ENCODE data around the gene SELENOM.
A peak's percentile ranks its signal among the peaks of the same experiment; 100 is the strongest.
"Not testable (repeated sequence)": the region's sequence is repeated elsewhere in the genome, so short reads cannot be mapped to it uniquely, and the experiment has no call there.

The SELENOM gene

DNA sequence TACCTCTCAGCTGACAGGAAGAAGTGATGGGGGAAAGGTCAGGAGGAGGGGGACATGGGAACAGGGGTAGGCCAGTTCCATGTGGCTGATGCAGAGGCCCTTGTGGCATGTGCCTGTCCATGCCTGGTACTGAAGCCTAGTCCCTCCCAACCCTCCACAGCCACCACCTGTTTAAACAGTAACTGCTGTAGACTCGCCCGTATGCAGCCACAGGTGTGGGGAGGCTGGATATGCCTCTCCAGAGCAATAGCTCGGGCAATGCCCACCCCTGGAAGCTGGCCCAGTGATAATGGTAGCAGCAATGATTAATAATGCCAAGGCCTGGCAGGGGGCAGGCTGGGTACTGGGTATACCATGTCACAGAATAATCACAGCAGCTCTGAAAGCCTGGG, 24.0 kb downstream of the SELENOM start:
- Mint-ChIP-seq H3K27ac (ENCODE audit: low read depth) (no peak overlapping the region), H3K9me3 (no peaks in the 10 kb centered on the region), H3K4me3 (peak overlapping the region; percentile 81), H3K36me3 (ENCODE audit: insufficient read depth) (peaks cover 6% of the 10 kb centered on the region), H3K27me3 (no peaks in the 10 kb centered on the region), H3K4me1 (peaks cover 32% of the 10 kb centered on the region)
- DNase-seq (ENCODE audit: low spot score in 2 of 2), result no peak
- ATAC-seq (replicated peaks; ENCODE audit: extremely low read depth, poor library complexity, severe bottlenecking), result no peak

DNA sequence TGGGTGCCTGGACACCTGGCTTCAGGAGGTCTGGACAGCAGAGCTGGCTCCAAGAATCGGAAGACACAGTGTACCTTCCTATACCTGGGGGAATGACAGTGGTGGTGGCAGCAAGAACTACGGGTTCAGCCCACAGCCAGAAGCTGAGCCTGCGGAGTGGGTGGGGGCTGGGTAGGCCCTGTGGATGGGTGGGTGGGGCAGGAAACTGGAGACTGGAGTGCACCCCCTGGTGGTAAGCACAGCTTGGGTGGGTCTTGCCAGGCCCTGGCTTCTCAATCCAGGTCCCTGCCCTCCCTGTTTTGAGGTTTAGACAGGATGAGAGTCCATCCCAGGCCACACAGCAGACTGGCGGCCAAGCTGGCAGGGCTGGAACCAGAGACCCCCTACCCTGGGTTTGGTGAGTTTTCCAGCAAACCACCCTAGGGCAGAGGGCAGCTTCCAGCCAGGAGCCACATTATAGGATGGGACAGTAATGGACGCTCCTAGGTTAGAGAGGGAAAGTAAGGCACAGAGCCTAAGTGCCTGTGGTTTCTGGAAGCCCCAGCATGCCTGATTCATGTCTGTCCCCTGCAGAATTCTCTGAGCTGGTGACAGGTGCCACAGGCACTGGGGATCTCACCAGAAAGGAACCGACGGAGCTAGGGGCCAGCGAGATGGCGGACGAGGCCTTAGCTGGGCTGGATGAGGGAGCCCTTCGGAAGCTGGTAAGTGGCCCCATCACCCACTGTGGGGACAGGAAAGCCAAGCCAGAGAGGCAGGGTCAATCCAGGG, 24.6 kb downstream of the SELENOM start:
- Mint-ChIP-seq H3K9me3 (no peaks in the 10 kb centered on the region), H3K36me3 (ENCODE audit: insufficient read depth) (peaks cover 6% of the 10 kb centered on the region), H3K27me3 (no peaks in the 10 kb centered on the region), H3K4me3 (peak overlapping the region; percentile 54), H3K4me1 (peaks cover 32% of the 10 kb centered on the region), H3K27ac (ENCODE audit: low read depth) (no peak overlapping the region)
- DNase-seq (ENCODE audit: low spot score in 2 of 2), result no peak
- no peak for ATAC-seq (replicated peaks; ENCODE audit: extremely low read depth, poor library complexity, severe bottlenecking)

DNA sequence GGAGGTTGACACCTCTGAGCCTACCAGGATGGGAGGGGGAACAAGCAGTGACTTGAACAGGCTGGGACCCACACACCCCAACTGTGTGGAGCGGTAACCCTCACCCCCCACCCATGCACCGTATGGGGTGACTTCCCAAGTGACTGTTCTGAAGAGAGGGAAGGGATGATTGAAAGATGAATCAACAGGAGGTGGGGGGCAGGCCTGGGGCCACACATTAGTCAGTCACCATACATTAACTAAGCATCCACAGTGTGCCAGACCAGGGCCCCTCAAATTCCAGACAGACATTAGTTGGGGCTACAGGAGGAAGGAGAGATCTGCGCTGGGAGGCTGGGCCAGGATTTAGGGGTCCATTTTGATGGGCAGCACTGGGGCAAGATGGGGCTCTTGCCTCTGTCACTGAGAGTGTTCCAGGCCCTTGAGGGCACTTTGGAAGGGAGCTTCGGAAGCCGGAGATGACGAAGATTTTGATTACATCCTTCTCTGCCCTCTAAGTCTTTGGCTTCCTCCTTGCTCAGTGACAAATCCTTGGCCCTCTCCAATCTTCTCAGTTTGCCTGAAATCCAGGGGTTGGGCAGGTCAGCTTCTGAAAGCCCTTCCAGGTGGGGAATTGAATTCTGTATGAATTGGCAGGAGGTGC, 25.3 kb downstream of the SELENOM start:
- Mint-ChIP-seq H3K36me3 (ENCODE audit: insufficient read depth) (peaks cover 6% of the 10 kb centered on the region), H3K9me3 (no peaks in the 10 kb centered on the region), H3K4me3 (peak overlapping the region; percentile 83), H3K27me3 (no peaks in the 10 kb centered on the region), H3K27ac (ENCODE audit: low read depth) (peak overlapping the region; percentile 81), H3K4me1 (peaks cover 32% of the 10 kb centered on the region)
- DNase-seq (ENCODE audit: low spot score in 2 of 2) (no peak), ATAC-seq (replicated peaks; ENCODE audit: extremely low read depth, poor library complexity, severe bottlenecking) (no peak)

DNA sequence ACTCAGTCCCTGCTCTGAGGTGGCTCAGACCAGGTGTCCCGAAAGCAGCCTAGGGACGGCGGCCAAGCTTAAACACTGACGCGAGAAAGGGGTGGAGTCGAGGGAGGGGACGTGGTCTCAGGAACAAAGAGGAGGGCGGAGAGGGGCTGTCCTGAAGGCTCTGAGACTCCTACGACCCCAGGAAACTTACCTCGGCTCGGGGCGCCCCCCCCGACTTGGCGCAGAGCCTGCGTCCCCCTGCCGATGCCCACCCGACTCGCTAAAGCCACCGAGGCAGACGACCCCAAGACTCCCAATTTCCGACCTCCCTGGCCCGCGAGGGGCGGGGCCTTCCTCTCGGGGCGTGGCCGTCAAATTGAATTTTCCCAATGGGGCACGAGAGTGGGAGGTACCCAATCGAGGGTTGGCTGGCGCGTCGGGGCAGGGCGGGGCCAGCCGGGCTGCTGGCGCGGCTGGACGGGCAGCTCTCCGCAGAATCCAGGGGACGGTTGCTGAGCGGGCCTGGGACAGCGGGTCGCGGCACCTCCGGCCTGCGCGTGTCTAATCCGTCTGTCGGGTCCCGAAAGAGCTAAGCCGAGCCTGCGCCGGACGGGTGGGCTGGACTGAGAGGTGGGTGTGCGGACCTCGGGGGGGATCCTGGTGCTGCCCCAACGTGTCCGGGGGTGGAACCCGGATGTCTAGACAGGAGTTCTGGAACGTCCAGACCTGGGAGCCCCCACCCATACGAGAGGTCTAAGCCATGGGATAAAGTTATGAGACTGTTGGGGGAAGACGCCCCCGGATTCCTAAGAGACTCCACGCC, 26.3 kb downstream of the SELENOM start, which contains the start of gene SMTN:
Gene SMTN, plus strand, starts transcription at position 471 of the 802 bp plus-strand sequence. CDS start 1,941 bp downstream, outside the sequence.
- H3K27me3 Mint-ChIP-seq, result no peaks in the 10 kb centered on the region
- ATAC-seq (replicated peaks; ENCODE audit: extremely low read depth, poor library complexity, severe bottlenecking) (peak; percentile 57), DNase-seq (ENCODE audit: low spot score in 2 of 2) (peak; percentile 81 to 83)
- H3K27ac Mint-ChIP-seq (ENCODE audit: low read depth), result peak within 1 kb of the TSS; percentile 81
- H3K9me3 Mint-ChIP-seq, result no peaks in the 10 kb centered on the region
- peaks cover 6% of the 10 kb centered on the region for H3K36me3 Mint-ChIP-seq (ENCODE audit: insufficient read depth)
- peak within 1 kb of the TSS; percentile 83 for H3K4me3 Mint-ChIP-seq
- peaks cover 32% of the 10 kb centered on the region for H3K4me1 Mint-ChIP-seq

DNA sequence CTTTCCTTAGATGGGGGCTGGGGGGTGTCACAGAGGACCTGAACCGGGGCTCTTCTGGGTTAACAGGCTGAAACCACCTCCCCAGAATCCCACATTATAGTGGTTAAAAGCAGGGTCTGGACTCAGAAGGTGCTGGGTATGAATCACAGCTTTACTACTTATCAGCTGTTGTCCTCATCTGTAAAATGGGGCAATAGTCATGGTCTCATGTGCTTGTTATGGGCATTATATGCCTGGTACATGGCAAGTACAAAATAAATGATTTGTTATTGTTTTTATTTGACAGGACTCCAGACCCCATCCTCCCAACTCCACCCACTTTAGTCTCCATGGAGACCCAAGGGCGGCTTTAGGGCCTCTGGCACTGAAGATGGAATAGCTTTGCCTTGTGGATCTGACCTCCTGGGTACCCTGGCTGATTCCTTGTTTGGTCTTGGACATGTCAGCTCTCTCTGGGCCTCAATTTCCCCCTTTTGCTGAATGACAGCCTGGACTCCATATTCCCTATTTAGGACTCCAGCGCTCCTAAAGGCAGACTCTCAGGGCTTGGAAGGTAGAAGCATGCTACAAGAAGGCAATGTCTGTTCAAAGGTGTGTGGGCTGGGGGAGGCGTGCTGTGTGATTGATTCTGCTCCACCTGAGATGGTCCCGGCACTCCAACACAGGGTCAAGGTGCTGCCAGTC, 27.1 kb downstream of the SELENOM start:
- ATAC-seq (replicated peaks; ENCODE audit: extremely low read depth, poor library complexity, severe bottlenecking) (no peak), DNase-seq (ENCODE audit: low spot score in 2 of 2) (no peak)

DNA sequence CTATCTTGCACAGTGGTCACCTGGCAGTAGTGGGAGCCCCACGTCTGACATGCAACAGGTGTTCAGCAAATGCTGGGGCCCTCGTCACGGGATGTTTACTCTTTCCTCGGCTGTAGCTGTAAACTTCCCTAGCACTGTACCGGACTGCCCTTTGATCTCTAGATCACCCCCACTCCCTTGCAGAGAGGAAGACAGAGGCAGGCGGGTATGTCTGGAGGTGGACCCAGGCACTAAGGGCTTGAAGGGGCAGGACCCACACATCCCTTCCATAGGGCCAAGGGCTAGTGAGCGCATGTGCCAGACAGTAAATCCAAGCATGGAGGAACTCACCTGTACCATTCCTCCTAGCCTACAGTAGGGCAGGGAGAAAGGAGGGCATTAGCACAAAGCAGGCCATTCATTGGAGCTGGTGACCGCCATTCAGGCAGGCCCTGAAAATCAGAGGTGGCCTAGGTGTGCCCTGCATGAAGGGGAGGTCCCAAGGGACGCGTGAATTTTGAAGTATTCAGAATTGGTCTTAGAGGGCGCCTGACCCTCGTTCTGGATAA, 28.2 kb downstream of the SELENOM start:
- peaks cover 28% of the 10 kb centered on the region for H3K4me1 Mint-ChIP-seq
- H3K27me3 Mint-ChIP-seq, result no peaks in the 10 kb centered on the region
- DNase-seq (ENCODE audit: low spot score in 2 of 2) (no peak), ATAC-seq (replicated peaks; ENCODE audit: extremely low read depth, poor library complexity, severe bottlenecking) (no peak)
- H3K4me3 Mint-ChIP-seq, result no peak overlapping the region
- H3K9me3 Mint-ChIP-seq, result no peaks in the 10 kb centered on the region
- H3K36me3 Mint-ChIP-seq (ENCODE audit: insufficient read depth), result peaks cover 6% of the 10 kb centered on the region
- H3K27ac Mint-ChIP-seq (ENCODE audit: low read depth), result no peak overlapping the region

More for the DNA sequence above, 27.1 kb downstream of the SELENOM start:
- Mint-ChIP-seq H3K9me3 (no peaks in the 10 kb centered on the region), H3K4me1 (peaks cover 32% of the 10 kb centered on the region), H3K27ac (ENCODE audit: low read depth) (peak overlapping the region; percentile 81), H3K36me3 (ENCODE audit: insufficient read depth) (peaks cover 6% of the 10 kb centered on the region), H3K4me3 (peak overlapping the region; percentile 83), H3K27me3 (no peaks in the 10 kb centered on the region)

DNA sequence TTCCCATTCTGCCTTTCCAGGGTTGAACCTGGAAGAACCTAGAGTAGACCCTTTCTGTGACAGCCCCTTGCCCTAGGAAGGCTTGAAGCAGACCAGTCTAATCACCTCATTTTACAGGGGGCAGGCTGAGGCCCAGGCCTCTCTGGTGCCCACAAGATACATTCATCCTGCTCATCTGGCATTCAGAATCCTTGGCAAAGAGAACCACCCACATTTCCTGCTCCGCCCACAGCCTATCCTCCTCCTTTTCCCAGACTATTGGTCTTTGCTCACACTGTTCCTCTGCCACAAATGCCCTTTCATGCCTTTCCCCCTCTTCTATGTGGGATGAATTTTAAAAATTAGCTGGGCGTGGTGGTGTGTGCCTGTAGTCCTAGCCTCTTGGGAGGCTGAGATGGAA, 29.0 kb downstream of the SELENOM start:
- H3K27ac Mint-ChIP-seq (ENCODE audit: low read depth); H3K4me3 Mint-ChIP-seq; H3K27me3 Mint-ChIP-seq; DNase-seq (ENCODE audit: low spot score in 2 of 2); H3K36me3 Mint-ChIP-seq (ENCODE audit: insufficient read depth); ATAC-seq (replicated peaks; ENCODE audit: extremely low read depth, poor library complexity, severe bottlenecking); H3K9me3 Mint-ChIP-seq: not testable (repeated sequence)
- peaks cover 22% of the 10 kb centered on the region for H3K4me1 Mint-ChIP-seq

DNA sequence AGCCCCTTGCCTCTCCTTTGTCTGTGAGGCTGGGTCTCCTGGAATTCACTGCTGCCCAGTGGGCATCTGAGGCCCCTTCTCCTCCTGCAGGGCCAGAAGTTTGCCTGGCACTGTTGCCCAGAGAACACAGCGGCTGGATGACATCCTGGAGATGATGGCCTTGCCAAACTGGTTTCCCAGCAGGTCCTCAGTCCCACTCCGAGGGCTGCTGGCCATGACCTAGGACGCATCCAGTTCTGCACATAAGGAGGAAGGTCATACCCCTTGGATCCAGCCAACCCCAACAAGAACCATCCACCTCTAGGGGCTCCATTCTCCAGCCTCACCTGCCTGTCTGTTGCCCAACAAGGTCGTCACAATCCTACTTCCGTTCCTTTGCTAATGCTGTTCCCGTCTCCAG, 29.7 kb downstream of the SELENOM start:
- DNase-seq (ENCODE audit: low spot score in 2 of 2) (no peak), ATAC-seq (replicated peaks; ENCODE audit: extremely low read depth, poor library complexity, severe bottlenecking) (no peak)
- no peaks in the 10 kb centered on the region for H3K27me3 Mint-ChIP-seq
- H3K9me3 Mint-ChIP-seq, result no peaks in the 10 kb centered on the region
- no peak overlapping the region for H3K4me3 Mint-ChIP-seq
- H3K27ac Mint-ChIP-seq (ENCODE audit: low read depth), result no peak overlapping the region
- peaks cover 22% of the 10 kb centered on the region for H3K4me1 Mint-ChIP-seq
- peaks cover 5% of the 10 kb centered on the region for H3K36me3 Mint-ChIP-seq (ENCODE audit: insufficient read depth)

DNA sequence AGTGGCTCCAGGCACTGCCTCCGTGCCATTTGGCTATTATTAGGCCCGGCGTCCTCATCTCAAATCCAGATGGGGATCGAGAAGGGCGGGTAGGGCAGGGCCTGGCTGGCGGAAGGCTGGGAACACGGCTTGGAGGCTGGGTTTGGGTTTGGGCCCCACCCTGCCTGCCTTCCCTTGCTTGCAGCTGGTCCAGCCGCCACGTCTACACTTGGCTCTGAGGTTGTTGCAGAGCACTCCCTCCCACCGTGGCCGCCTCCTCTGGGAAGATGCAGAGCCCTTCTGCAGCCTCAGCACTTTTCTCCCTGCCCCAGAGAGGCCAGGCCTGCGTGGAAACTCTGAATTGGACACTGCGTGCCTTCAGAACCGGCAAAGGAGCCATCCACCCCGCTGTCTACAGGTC, 31.4 kb downstream of the SELENOM start:
- peaks cover under 1% of the 10 kb centered on the region for H3K36me3 Mint-ChIP-seq (ENCODE audit: insufficient read depth)
- H3K27me3 Mint-ChIP-seq, result no peaks in the 10 kb centered on the region
- H3K9me3 Mint-ChIP-seq, result no peaks in the 10 kb centered on the region
- H3K4me3 Mint-ChIP-seq, result no peak overlapping the region
- H3K27ac Mint-ChIP-seq (ENCODE audit: low read depth), result no peak overlapping the region
- DNase-seq (ENCODE audit: low spot score in 2 of 2), result no peak
- peaks cover 5% of the 10 kb centered on the region for H3K4me1 Mint-ChIP-seq
- ATAC-seq (replicated peaks; ENCODE audit: extremely low read depth, poor library complexity, severe bottlenecking), result no peak

DNA sequence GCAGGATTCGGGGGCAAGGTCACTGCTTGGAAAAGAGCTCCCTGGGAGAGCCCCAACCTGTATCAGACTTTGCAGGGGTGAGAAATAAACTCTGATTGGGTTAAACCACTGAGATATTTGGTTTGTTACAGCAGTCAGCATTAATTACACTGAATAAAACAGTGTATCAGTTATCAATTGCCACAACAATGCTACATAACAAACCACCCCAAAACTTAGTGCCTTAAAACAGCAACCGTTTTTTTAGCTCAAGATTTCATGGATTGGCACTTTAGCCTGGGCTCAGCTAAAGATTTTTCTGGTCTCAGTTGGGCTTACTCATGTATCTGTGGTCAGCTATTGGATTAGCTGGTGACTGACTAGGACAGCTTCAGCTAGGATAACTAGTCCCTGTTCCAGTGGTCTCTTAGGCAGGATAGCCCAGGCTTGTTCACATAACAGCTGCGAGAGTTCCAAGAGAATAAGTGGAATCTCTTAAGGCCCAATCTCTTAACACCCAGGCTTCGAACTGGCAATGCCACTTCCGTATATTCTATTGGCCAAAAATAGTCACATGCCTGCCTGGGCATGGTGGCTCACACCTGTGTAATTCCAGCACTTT, 33.7 kb downstream of the SELENOM start:
- H3K9me3 Mint-ChIP-seq; H3K4me3 Mint-ChIP-seq; H3K27me3 Mint-ChIP-seq; H3K27ac Mint-ChIP-seq (ENCODE audit: low read depth); ATAC-seq (replicated peaks; ENCODE audit: extremely low read depth, poor library complexity, severe bottlenecking); H3K4me1 Mint-ChIP-seq; DNase-seq (ENCODE audit: low spot score in 2 of 2); H3K36me3 Mint-ChIP-seq (ENCODE audit: insufficient read depth): not testable (repeated sequence)

DNA sequence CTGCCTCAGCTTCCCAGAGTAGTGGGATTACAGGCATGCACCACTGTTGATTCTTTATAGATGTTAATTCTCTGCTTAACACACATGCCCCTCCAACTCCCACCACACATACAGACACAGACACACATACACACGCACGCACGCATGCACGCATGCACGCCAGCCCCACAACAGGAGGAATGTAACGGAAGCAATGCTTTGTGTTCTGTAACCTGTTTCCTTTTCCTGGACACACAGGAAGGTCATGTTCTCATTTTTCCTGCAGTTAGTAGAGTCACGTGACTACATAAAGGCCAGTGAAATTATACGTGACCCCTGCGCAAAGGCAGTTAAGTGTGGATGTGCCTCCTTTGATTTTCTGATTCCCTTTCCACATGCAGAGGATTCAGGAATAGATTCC, 34.2 kb downstream of the SELENOM start:
- not testable (repeated sequence) for ATAC-seq (replicated peaks; ENCODE audit: extremely low read depth, poor library complexity, severe bottlenecking); H3K36me3 Mint-ChIP-seq (ENCODE audit: insufficient read depth); H3K4me3 Mint-ChIP-seq; H3K27me3 Mint-ChIP-seq; H3K9me3 Mint-ChIP-seq; DNase-seq (ENCODE audit: low spot score in 2 of 2); H3K4me1 Mint-ChIP-seq; H3K27ac Mint-ChIP-seq (ENCODE audit: low read depth)
